HG02678 (cell line): ENCODE measurements around the gene PCYT2.

Experiments
- ATAC-seq: cut with Tn5 transposase; IDR thresholded peaks from one replicate; pipeline ENCODE4 v1.9.1; 2021; ENCODE audit warnings: mild to moderate bottlenecking, moderate library complexity; ENCODE audit not compliant: unreplicated experiment

Gene PCYT2

GRCh38 chr17:81927653-81928543, 16.7 kb upstream of the PCYT2 start, which contains the start of gene MAFG:
MAFG (minus strand) TSS chr17:81927735; CDS start chr17:81923185, 4,550 bp downstream.
- peak; percentile 70 for ATAC-seq

- ATAC-seq = peak; percentile 8
Measured at GRCh38 chr17:81927152-81927652, 16.0 kb upstream of the PCYT2 start.

DNA sequence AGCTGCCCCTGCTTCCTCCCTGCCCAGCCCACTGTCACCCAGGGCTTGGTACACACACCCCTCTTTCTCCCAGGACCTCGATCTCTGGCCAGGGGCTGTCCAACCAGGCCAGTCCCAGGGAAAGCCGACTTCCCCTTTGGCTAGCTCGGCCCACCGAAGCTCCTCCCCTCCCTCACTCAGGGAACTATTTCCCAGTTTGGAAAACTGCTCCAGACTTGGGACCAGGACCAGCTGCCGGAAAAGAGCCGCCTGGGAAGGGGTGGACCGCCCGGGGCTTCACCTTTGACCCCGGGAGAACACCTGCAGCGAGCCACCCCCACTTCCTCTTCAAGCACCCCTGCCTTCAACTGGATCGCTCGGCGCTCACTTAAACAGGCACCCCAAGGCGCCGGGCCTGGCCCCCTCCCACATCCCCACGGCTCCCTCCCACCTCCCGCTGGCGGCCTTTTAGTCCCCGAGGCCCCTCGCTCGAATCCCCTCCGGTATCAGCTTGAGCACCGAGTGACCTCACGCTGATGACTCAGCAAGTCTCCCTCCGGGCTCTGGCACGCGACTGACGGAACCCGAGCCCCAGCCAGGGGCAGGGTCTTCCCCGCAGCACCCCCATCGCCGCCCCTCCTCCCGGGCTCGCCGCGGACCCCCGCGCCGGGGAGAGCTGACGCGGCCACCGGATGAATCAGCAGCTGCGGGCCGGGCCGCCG, 15.4 kb upstream of the PCYT2 start:
- ATAC-seq = peak; percentile 18

- no peak for ATAC-seq
Measured at GRCh38 chr17:81925860-81926450, 14.8 kb upstream of the PCYT2 start.

DNA sequence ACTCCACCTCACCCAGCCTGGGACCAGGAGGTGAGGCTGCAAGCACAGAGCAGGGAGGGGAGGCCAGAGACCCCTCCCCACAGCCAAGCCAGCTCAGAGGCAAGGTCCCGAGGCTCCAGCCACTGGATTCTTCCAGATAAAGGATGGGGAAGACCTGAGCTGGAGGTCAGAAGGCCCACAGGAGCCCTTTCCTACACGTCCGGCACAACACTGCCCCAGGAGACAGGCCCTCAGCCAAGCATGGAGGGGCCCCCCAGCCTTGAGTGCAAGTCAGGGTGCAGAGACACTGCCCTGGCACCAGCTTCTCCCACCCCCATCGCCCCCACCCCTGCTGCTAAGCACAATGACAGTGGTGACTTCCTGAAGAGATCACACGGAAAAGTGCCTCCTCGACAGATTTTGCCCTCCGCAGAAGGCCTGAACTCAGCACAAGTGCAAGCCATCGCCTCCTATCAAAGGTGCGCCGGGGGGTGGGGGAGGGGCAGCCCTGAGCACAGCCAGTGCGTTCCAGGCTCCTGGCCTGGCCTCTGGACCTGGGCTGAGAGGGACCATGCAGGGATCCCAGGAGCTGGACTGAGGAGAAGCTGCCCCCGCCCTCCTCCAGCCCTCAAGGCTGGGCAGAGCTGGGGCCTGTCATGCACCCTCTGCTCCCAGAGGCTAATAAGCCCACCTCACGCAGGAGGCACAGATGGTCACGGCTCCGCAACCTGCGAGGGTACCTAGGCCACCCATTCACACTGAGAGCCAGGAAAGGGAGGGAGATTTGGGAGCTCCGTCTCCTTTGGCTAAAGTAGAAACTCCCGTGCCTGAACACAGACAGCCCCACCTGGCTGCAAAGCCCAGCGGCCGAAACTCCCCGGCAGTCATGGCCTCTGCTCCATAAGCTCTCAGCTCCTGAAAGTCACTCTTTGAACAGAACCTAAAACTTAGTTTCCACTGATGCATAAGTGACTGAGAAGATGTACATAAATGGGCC, 13.6 kb upstream of the PCYT2 start:
- ATAC-seq = no peak

- ATAC-seq = no peak
Measured at GRCh38 chr17:81923302-81924260, 12.4 kb upstream of the PCYT2 start.

GRCh38 chr17:81922566-81923301, 11.5 kb upstream of the PCYT2 start:
- no peak for ATAC-seq

- no peak for ATAC-seq
Measured at GRCh38 chr17:81921996-81922565, 10.9 kb upstream of the PCYT2 start.

DNA sequence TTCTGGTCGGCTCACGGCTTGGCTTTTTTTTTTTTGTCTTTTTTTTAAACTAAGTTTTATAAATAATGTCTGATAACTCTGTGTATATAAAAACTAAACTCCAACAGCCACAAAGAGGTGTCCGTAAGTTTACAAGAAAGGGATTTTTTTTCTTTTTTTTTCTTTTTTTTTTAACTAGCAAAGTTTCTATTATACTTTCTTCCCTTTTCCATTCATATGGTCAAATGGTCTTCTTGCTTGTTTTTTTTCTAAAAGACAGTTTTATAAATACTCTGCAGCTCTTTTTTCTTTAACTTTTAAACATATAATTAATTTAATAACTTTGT, 10.3 kb upstream of the PCYT2 start:
- ATAC-seq = no peak

DNA sequence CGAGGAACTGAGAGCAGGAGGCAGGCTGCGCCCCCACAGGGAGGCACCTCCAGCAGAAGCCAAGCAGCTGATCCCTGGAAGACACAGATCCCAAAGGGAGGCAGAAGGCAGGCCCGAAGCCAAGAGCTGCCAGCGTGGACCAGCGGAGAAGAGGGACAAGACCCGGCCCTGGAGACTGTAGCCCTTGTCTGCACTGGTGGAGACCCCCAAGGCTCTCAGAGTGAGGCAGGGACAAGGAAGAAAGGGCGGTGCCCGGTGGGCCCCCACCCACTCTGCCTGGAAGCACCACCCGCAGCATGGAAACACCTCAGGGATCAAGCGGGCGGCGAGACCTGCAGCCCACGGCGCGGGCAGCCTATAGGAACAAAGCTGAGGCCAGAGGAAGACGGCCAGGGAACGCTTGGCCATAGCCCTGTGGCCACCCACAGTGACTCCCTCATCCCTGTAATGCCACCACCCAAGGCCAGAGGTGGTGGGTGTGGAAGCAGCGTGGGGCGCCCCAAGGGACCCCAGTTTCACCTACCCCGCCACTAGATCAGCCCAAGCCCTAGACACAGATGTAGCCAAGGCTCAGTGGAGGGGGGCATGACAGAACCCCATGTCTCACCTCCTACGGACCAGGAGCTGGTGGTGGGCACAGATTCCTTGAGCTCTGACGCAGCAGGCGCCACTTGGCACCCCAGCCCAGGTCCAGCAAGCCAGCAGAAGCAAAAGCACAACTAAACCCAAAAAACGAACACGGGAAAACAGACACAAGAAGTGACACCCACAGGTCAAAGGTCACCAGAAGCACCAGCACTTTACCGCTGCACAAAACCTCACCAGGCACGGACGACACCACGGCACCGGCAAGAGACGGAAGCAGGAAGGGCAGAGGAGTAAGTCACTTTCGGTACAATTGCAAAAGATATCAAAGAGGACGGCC, 9.7 kb upstream of the PCYT2 start:
- no peak for ATAC-seq

DNA sequence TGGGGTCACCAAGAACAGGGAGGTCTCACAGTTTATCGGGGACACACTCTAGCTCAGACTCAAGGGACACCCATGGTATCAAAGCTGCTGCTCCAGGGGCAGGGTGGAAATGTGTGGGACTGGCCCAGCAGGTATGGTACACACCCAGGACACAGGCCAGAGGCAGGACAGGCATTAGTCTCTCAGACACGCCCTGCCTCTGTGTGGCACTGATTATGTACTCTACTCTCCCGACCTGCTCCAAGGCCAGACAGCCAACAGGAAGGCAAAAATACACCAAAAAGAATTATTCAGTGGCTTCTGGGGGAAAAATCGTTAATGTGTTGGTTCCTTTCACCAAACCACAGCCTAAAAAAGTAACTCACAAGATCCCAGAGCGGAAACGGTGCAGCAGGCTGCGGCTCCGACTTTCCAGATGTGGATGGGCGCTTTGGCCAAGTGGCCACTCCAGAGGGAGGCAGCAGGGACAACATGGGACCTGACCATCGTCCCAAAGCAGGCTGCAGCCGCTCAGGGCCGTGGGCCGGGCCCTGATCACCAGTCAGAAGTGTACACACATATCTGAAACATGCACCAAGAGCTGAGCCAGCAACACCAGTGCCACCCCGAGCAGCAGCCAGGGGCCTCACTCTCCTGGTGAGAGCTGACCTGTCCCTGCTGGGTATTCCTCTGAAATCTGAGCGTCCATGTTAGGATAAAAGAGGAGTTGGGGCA, 7.8 kb upstream of the PCYT2 start:
- no peak for ATAC-seq

DNA sequence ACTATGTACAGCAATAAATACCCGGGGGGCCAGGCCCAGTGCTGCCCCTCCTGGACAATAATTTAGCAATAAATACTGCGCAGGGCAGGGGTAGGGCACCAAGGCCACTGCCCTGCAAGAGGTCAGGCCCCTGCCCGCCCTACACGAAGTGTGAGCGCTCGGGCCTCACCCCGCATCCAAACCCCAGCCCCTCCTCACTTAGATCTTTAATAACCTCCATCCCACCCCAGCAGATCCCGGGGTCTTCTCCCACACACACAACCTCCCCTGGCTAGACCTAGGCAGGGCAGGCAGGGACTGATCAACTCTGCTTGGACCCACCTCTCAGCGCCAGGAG, 7.1 kb upstream of the PCYT2 start:
- peak; percentile 11 for ATAC-seq

- peak; percentile 69 for ATAC-seq
Measured at GRCh38 chr17:81917565-81918332, 6.5 kb upstream of the PCYT2 start, which contains the start of gene SIRT7. SIRT7 (minus strand) TSS chr17:81918176; CDS start chr17:81918131, 45 bp downstream.

- no peak for ATAC-seq
Measured at GRCh38 chr17:81916234-81917001, 5.2 kb upstream of the PCYT2 start.

GRCh38 chr17:81915331-81915730, 4.1 kb upstream of the PCYT2 start:
- ATAC-seq = no peak
